Stomach (tissue), 9 donors: ENCODE measurements around the gene CD82. TPM values are rescaled to one million over a fixed set of nuclear protein-coding genes. Genes with fewer than 3 reads are reported as not detected.

Source experiments
- DNase-seq, 2 donors: peaks; one replicate each; pipeline versions ENCODE4 v3.0.0 to v3.0.0-alpha.2; 2013 to 2019
- H3K27ac ChIP-seq, 5 donors: fragments of 200-600 bp in 4 of 5; sonication (generic) in 4 of 5; one replicate each; pipeline ENCODE4 v1.5.1; 2013 to 2019; ENCODE audit warnings: mild to moderate bottlenecking in 1 of 5, moderate library complexity in 1 of 5
- H3K27me3 ChIP-seq, 3 donors: fragments of 200-600 bp; sonication (generic); one replicate each; pipeline ENCODE4 v1.5.1; 2017 to 2019; ENCODE audit warnings: mixed run types in 1 of 3
- H3K36me3 ChIP-seq, 4 donors: fragments of 200-600 bp; sonication (generic); 1 replicate in 3 of 4; 2 replicates in 1 of 4; pipeline ENCODE4 v1.5.1; 2016 to 2019
- H3K4me1 ChIP-seq, 4 donors: fragments of 200-600 bp; sonication (generic); one replicate each; pipeline ENCODE4 v1.5.1; 2016 to 2019
- H3K4me3 ChIP-seq, 4 donors: fragments of 200-600 bp; sonication (generic) in 3 of 4; one replicate each; pipeline ENCODE4 v1.5.1; 2016 to 2019; ENCODE audit warnings: mild to moderate bottlenecking in 1 of 4
- H3K9me3 ChIP-seq, 4 donors: fragments of 200-600 bp; sonication (generic); one replicate each; pipeline ENCODE4 v1.5.1; 2016 to 2019
- EP300 ChIP-seq: sonication (generic); formaldehyde crosslinking; IDR thresholded peaks from one replicate; pipeline ENCODE4 v1.6.1; 2017; ENCODE audit warnings: antibody characterized with exemption
- POLR2A ChIP-seq, 4 donors: fragments of 450-650 bp; IDR thresholded peaks; one replicate each; pipeline ENCODE4 v1.6.1; 2016; ENCODE audit warnings: antibody characterized with exemption in 4 of 4, control low read depth in 2 of 4, mild to moderate bottlenecking in 1 of 4, moderate library complexity in 1 of 4
- POLR2AphosphoS5 ChIP-seq, 3 donors: sonication (generic); formaldehyde crosslinking; IDR thresholded peaks; one replicate each; pipeline ENCODE4 v1.6.1; 2016; ENCODE audit warnings: antibody characterized with exemption in 3 of 3
- WGBS, 5 donors: extraction: QIAGEN DNeasy Blood & Tissue Kit in 3 of 5; methylation state at CpG; one replicate each; pipeline versions ENCODE4 v1.1.5 to v1.1.7; 2013 to 2018; 5-methylcytosine and 5-hydroxymethylcytosine counted together
- intact Hi-C: fragments of 100-400 bp; cut with DNase I; formaldehyde crosslinking; loops from one replicate; pipeline ENCODE4 v1.15.1; 2023; ENCODE audit warnings: low total_unique reads
- polyA plus RNA-seq, 3 donors: library from polyadenylated mRNA; stranded (reverse); fragments of 200-250 nt; gene quantifications; one replicate each; pipeline ENCODE4 v1.2.3, GENCODE V29; 2013
- total RNA-seq, 5 donors: library from RNA; depleted of rRNA; stranded (reverse); fragments of >200 nt; gene quantifications; one replicate each; pipeline versions ENCODE4 v1.1.0 to v1.2.3, GENCODE V29; 2014 to 2016
- TF ChIP-seq, protein P1 (sequence below), 7 experiments: fragments of 450-650 bp in 4 of 7; fragments of 200-600 bp in 3 of 7; sonication (generic) in 3 of 7; IDR thresholded peaks; one replicate each; pipeline ENCODE4 v1.5.1; 2016 to 2019; ENCODE audit warnings: antibody characterized with exemption in 7 of 7, control low read depth in 2 of 7, mild to moderate bottlenecking in 1 of 7
- donor health status: healthy with polysubstance abuse.
- donor health status: Bipolar disorder and iron deficiency.
- donor health status: healthy.

Gene CD82
- total and polyA plus RNA-seq, 8 donors, result 0.58 to 54.4 (median 25.3) TPM

GRCh38 chr11:44605965-44606364, 40.5 kb downstream of the CD82 start:
- H3K9me3 ChIP-seq, result no peaks in the 10 kb centered on the region
- DNase-seq, result no peak
- H3K27me3 ChIP-seq, result no peaks in the 10 kb centered on the region
- no peak overlapping the region for H3K4me3 ChIP-seq
- TF ChIP-seq EP300 (no peak), POLR2A (IDR thresholded peaks at IDR 0.05) (no peak), POLR2AphosphoS5 (IDR thresholded peaks at IDR 0.05) (no peak)
- TF ChIP-seq, protein P1, sequence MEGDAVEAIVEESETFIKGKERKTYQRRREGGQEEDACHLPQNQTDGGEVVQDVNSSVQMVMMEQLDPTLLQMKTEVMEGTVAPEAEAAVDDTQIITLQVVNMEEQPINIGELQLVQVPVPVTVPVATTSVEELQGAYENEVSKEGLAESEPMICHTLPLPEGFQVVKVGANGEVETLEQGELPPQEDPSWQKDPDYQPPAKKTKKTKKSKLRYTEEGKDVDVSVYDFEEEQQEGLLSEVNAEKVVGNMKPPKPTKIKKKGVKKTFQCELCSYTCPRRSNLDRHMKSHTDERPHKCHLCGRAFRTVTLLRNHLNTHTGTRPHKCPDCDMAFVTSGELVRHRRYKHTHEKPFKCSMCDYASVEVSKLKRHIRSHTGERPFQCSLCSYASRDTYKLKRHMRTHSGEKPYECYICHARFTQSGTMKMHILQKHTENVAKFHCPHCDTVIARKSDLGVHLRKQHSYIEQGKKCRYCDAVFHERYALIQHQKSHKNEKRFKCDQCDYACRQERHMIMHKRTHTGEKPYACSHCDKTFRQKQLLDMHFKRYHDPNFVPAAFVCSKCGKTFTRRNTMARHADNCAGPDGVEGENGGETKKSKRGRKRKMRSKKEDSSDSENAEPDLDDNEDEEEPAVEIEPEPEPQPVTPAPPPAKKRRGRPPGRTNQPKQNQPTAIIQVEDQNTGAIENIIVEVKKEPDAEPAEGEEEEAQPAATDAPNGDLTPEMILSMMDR (IDR thresholded peaks at IDR 0.05), result no peak
- H3K27ac ChIP-seq, result no peak overlapping the region
- WGBS, 5 donors, result 88 to 97% (median 93%) methylated on average over 7 of the region's 7 CpGs
- H3K36me3 ChIP-seq, result peaks cover 12 to 69% (median 50%) of the 10 kb centered on the region in 4 donors
- intact Hi-C loops, result no loop called here
- H3K4me1 ChIP-seq, result peaks cover 21 to 79% (median 46%) of the 10 kb centered on the region in 4 donors

DNA sequence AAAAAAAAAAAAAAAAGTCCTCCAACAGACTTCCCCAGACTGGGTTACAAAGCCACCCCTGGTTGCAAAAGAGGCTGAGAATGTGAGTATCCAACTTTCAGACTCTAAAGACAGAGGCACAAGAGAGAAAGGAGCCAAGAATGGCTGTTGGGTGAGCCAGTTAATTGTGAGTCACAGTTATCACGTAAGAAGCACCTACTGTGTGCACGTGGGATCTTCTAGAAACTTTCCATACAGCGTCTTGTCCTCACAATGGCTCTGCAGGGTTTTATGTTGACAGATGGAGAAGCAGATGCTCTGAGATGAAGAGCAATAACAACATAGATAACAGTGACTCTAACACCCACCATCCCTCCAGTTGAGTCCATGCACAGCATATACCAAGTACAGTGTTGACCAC, 41.0 kb downstream of the CD82 start:
- Histone ChIP-seq H3K9me3 (no peaks in the 10 kb centered on the region), H3K4me3 (no peak overlapping the region), H3K4me1 (peaks cover 16 to 79% (median 41%) of the 10 kb centered on the region in 4 donors), H3K27me3 (no peaks in the 10 kb centered on the region), H3K27ac (no peak overlapping the region), H3K36me3 (peaks cover 12 to 64% (median 49%) of the 10 kb centered on the region in 4 donors)
- TF ChIP-seq POLR2A (IDR thresholded peaks at IDR 0.05), result no peak
- TF ChIP-seq, protein P1 (IDR thresholded peaks at IDR 0.05), result no peak
- TF ChIP-seq POLR2AphosphoS5 (IDR thresholded peaks at IDR 0.05), result no peak
- TF ChIP-seq EP300, result no peak
- intact Hi-C loops, result no loop called here
- no peak for DNase-seq
- WGBS, 5 donors, result 87 to 93% (median 91%) methylated on average over 3 of the region's 3 CpGs

GRCh38 chr11:44607319-44607962, 42.0 kb downstream of the CD82 start:
- Histone ChIP-seq H3K9me3 (no peaks in the 10 kb centered on the region), H3K4me1 (peaks cover 11 to 78% (median 38%) of the 10 kb centered on the region in 4 donors), H3K4me3 (no peak overlapping the region), H3K27me3 (no peaks in the 10 kb centered on the region), H3K36me3 (peaks cover 12 to 61% (median 50%) of the 10 kb centered on the region in 4 donors), H3K27ac (peak overlapping the region in 1 of 5 donors; percentile 15)
- 62 to 78% (median 77%) methylated on average over 6 of the region's 6 CpGs for WGBS, 5 donors
- DNase-seq, result no peak
- no peak for TF ChIP-seq POLR2AphosphoS5 (IDR thresholded peaks at IDR 0.05)
- TF ChIP-seq EP300, result no peak
- TF ChIP-seq POLR2A (IDR thresholded peaks at IDR 0.05), result no peak
- TF ChIP-seq, protein P1 (IDR thresholded peaks at IDR 0.05), result no peak
- intact Hi-C loops, result no loop called here

- Histone ChIP-seq H3K27ac (peak overlapping the region in 2 of 5 donors; percentile 15 to 37), H3K27me3 (no peaks in the 10 kb centered on the region), H3K4me1 (peaks cover 11 to 77% (median 35%) of the 10 kb centered on the region in 4 donors), H3K4me3 (no peak overlapping the region), H3K9me3 (no peaks in the 10 kb centered on the region), H3K36me3 (peaks cover 12 to 60% (median 48%) of the 10 kb centered on the region in 4 donors)
- WGBS, 5 donors, result 31 to 47% (median 38%) methylated on average over 8 of the region's 8 CpGs
- DNase-seq, result no peak
- no peak for TF ChIP-seq POLR2AphosphoS5 (IDR thresholded peaks at IDR 0.05)
- TF ChIP-seq, protein P1 (IDR thresholded peaks at IDR 0.05), result no peak
- TF ChIP-seq POLR2A (IDR thresholded peaks at IDR 0.05), result no peak
- no peak for TF ChIP-seq EP300
- intact Hi-C loops, result no loop called here
Measured at GRCh38 chr11:44607987-44608386, 42.5 kb downstream of the CD82 start.
